Transverse colon (tissue), 4 donors: ENCODE results near the gene RNF145.

ENCODE experiments used
- CTCF ChIP-seq, 5 experiments: fragments of 200-600 bp in 3 of 5; fragments of 450-650 bp in 2 of 5; sonication (generic) in 3 of 5; IDR thresholded peaks; 1 replicate in 2 of 5; 2 replicates in 3 of 5; pipeline ENCODE4 v1.5.1; 2016 to 2017; ENCODE audit warnings: antibody characterized with exemption in 5 of 5, inconsistent platforms in 3 of 5, mild to moderate bottlenecking in 2 of 5, moderate library complexity in 1 of 5
- POLR2AphosphoS5 ChIP-seq, 3 donors: sonication (generic); formaldehyde crosslinking; IDR thresholded peaks; one replicate each; pipeline ENCODE4 v1.6.1; 2016; ENCODE audit warnings: antibody characterized with exemption in 3 of 3

DNA sequence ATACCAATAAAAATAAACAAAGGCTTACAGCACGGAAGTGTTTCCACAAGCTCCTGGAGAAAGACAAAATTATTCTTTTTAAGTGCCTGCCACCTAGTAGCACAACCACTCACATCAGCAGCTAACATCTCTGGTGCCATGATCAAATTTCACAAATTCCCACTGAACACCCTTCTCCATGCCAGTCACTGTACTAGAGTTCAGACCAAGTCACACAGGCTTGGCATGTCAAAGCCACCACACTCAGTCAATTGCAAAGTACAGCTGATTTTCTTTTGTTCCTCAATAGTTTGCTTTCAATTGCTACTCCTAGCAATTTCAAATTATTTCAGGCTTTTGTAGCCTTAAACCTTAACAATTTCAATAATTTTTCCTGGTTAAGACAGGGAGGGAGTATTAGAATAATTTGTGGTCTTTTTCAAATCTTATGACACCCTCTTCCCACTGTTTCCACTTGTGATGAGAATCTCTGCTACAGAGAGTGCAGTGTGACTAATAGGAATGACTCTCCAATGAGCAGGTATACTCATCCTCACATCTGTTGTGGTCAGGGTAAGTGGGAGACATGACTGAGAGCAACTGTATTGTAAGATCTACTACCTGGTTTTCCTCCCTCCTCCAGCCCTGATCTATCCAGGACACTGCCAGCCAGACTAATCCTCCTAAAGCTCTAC, 46.2 kb downstream of the RNF145 start:
- TF ChIP-seq CTCF (IDR thresholded peaks at IDR 0.05) (no peak), POLR2AphosphoS5 (IDR thresholded peaks at IDR 0.05) (no peak)
